K562 (cell line): ENCODE measurements around the gene CTU1. TPM values are rescaled to one million over a fixed set of nuclear protein-coding genes. Genes with fewer than 3 reads are reported as not detected.

Source experiments
- ADNP ChIP-seq: fragments of 200-800 bp; sonication (Bioruptor generic); IDR thresholded peaks from 2 replicates; pipeline ENCODE4 v1.6.1; 2016; ENCODE audit warnings: missing genetic modification characterization, missing compliant biosample characterization
- L3MBTL2 ChIP-seq: fragments of 450-650 bp; IDR thresholded peaks from 2 replicates; pipeline ENCODE4 v1.6.1; 2016; ENCODE audit warnings: mild to moderate bottlenecking, moderate library complexity
- SAFB ChIP-seq: fragments of 200-400 bp; formaldehyde crosslinking; IDR thresholded peaks from 2 replicates; pipeline ENCODE4 v1.6.1; 2017; ENCODE audit warnings: low read depth, low read length, borderline replicate concordance
- ZBTB7A ChIP-seq: IDR thresholded peaks from 2 replicates; pipeline ENCODE4 v1.6.1; 2011; ENCODE audit warnings: low read depth, mild to moderate bottlenecking, low read length, moderate library complexity, borderline replicate concordance; ENCODE audit not compliant: control insufficient read depth
- ZNF217 ChIP-seq: sonication (generic); formaldehyde crosslinking; IDR thresholded peaks from 2 replicates; pipeline ENCODE4 v1.8.0; 2022; ENCODE audit warnings: mild to moderate bottlenecking, missing genetic modification reagents
- polyA plus RNA-seq, 8 experiments: library from polyadenylated mRNA; depleted of rRNA in 4 of 8; stranded (reverse) in 5 of 8; unstranded in 3 of 8; fragments of >200 nt; fragmentation: Nextera tagmentation in 2 of 8; fragmentation: Illumina TruSeq in 1 of 8; extraction: Ambion mirVana in 2 of 8; extraction: Trizol in 1 of 8; gene quantifications; 2 replicates each; pipeline versions ENCODE4 v1.2.1 to v1.2.3, GENCODE V29; 2011 to 2014; ENCODE audit warnings: inconsistent platforms in 1 of 8, missing spikeins in 1 of 8
- total RNA-seq, 7 experiments: library from RNA; depleted of rRNA in 6 of 7; stranded (reverse); fragments of >200 nt in 6 of 7; fragmentation: Illumina TruSeq in 2 of 7; extraction: Trizol in 2 of 7; gene quantifications; 2 replicates each; pipeline versions ENCODE4 v1.2.1 to v1.2.3, GENCODE V29; 2011 to 2021; ENCODE audit warnings: low replicate concordance in 1 of 7
- TF ChIP-seq, protein P1 (sequence below): fragments of 250-450 bp; sonication (Bioruptor Pico); IDR thresholded peaks from 2 replicates; pipeline ENCODE4 v1.4.0; 2020
- TF ChIP-seq, protein P2 (sequence below), 2 experiments: fragments of 450-650 bp; formaldehyde crosslinking in 1 of 2; IDR thresholded peaks; 2 replicates each; pipeline versions ENCODE4 v1.4.0 to v1.6.1; 2014 to 2020; ENCODE audit warnings: mild to moderate bottlenecking in 2 of 2, borderline replicate concordance in 1 of 2, low read depth in 1 of 2
- TF ChIP-seq, protein P3 (sequence below): sonication (generic); formaldehyde crosslinking; IDR thresholded peaks from 2 replicates; pipeline ENCODE4 v1.9.0; 2022; ENCODE audit warnings: mild to moderate bottlenecking, missing genetic modification reagents
- TF ChIP-seq, protein P4 (sequence below): sonication (generic); formaldehyde crosslinking; IDR thresholded peaks from 2 replicates; pipeline ENCODE4 v1.8.1; 2023; ENCODE audit warnings: mild to moderate bottlenecking, missing genetic modification reagents, moderate library complexity

CTU1 gene
- total and polyA plus RNA-seq, 9 of the 15 experiments (the other 6 are each of a cell fraction or from before 2014, with no cell fraction given), result 0.03 to 18.4 (median 2.3) TPM; not detected in 1

DNA sequence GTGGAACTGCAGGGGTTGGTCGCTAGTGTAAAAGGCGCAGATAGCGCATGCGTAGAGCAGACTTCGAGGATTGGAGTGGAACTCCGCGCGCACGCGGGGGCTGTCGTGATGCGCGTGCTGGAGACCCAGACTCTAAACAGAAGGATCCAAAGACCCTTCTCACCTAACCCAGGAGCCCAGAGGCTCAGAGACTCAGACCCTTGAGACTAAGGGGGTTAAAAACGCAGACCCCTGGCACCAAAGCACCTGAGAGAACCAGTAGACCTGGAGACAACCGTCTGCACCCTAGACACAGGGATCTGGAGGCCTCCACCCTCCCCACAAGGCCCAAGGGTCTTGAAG lies 567 bp upstream of the CTU1 start (continued):
- 0 out of 2 replicates have a peak, but pooled peaks have one; percentile 15 for TF ChIP-seq ZBTB7A
- TF ChIP-seq, protein P1, sequence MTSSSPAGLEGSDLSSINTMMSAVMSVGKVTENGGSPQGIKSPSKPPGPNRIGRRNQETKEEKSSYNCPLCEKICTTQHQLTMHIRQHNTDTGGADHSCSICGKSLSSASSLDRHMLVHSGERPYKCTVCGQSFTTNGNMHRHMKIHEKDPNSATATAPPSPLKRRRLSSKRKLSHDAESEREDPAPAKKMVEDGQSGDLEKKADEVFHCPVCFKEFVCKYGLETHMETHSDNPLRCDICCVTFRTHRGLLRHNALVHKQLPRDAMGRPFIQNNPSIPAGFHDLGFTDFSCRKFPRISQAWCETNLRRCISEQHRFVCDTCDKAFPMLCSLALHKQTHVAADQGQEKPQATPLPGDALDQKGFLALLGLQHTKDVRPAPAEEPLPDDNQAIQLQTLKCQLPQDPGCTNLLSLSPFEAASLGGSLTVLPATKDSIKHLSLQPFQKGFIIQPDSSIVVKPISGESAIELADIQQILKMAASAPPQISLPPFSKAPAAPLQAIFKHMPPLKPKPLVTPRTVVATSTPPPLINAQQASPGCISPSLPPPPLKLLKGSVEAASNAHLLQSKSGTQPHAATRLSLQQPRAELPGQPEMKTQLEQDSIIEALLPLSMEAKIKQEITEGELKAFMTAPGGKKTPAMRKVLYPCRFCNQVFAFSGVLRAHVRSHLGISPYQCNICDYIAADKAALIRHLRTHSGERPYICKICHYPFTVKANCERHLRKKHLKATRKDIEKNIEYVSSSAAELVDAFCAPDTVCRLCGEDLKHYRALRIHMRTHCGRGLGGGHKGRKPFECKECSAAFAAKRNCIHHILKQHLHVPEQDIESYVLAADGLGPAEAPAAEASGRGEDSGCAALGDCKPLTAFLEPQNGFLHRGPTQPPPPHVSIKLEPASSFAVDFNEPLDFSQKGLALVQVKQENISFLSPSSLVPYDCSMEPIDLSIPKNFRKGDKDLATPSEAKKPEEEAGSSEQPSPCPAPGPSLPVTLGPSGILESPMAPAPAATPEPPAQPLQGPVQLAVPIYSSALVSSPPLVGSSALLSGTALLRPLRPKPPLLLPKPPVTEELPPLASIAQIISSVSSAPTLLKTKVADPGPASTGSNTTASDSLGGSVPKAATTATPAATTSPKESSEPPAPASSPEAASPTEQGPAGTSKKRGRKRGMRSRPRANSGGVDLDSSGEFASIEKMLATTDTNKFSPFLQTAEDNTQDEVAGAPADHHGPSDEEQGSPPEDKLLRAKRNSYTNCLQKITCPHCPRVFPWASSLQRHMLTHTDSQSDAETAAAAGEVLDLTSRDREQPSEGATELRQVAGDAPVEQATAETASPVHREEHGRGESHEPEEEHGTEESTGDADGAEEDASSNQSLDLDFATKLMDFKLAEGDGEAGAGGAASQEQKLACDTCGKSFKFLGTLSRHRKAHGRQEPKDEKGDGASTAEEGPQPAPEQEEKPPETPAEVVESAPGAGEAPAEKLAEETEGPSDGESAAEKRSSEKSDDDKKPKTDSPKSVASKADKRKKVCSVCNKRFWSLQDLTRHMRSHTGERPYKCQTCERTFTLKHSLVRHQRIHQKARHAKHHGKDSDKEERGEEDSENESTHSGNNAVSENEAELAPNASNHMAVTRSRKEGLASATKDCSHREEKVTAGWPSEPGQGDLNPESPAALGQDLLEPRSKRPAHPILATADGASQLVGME, result no peak
- TF ChIP-seq SAFB, result peak; percentile 67; the same call in 1 of the 2 replicates
- peak; percentile 82 for TF ChIP-seq L3MBTL2
- no peak for TF ChIP-seq ADNP (tag)
- TF ChIP-seq ZNF217 (CRISPR knock-in tag), result no peak
- TF ChIP-seq, protein P2, sequence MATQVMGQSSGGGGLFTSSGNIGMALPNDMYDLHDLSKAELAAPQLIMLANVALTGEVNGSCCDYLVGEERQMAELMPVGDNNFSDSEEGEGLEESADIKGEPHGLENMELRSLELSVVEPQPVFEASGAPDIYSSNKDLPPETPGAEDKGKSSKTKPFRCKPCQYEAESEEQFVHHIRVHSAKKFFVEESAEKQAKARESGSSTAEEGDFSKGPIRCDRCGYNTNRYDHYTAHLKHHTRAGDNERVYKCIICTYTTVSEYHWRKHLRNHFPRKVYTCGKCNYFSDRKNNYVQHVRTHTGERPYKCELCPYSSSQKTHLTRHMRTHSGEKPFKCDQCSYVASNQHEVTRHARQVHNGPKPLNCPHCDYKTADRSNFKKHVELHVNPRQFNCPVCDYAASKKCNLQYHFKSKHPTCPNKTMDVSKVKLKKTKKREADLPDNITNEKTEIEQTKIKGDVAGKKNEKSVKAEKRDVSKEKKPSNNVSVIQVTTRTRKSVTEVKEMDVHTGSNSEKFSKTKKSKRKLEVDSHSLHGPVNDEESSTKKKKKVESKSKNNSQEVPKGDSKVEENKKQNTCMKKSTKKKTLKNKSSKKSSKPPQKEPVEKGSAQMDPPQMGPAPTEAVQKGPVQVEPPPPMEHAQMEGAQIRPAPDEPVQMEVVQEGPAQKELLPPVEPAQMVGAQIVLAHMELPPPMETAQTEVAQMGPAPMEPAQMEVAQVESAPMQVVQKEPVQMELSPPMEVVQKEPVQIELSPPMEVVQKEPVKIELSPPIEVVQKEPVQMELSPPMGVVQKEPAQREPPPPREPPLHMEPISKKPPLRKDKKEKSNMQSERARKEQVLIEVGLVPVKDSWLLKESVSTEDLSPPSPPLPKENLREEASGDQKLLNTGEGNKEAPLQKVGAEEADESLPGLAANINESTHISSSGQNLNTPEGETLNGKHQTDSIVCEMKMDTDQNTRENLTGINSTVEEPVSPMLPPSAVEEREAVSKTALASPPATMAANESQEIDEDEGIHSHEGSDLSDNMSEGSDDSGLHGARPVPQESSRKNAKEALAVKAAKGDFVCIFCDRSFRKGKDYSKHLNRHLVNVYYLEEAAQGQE (IDR thresholded peaks at IDR 0.05; ENCODE audit: borderline replicate concordance), result no peak
- TF ChIP-seq, protein P2 (CRISPR knock-in tag; IDR thresholded peaks at IDR 0.05; ENCODE audit: low read depth), result no peak
- TF ChIP-seq, protein P3, sequence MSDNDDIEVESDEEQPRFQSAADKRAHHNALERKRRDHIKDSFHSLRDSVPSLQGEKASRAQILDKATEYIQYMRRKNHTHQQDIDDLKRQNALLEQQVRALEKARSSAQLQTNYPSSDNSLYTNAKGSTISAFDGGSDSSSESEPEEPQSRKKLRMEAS (CRISPR knock-in tag), result no peak
- TF ChIP-seq, protein P4, sequence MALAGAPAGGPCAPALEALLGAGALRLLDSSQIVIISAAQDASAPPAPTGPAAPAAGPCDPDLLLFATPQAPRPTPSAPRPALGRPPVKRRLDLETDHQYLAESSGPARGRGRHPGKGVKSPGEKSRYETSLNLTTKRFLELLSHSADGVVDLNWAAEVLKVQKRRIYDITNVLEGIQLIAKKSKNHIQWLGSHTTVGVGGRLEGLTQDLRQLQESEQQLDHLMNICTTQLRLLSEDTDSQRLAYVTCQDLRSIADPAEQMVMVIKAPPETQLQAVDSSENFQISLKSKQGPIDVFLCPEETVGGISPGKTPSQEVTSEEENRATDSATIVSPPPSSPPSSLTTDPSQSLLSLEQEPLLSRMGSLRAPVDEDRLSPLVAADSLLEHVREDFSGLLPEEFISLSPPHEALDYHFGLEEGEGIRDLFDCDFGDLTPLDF (CRISPR knock-in tag), result 0 out of 2 replicates have a peak, but pooled peaks have one; percentile 27
